NT2/D1 (cell line): ENCODE measurements around the gene ARL5B.

ENCODE experiments used
- DNase-seq: peaks from one replicate; pipeline ENCODE4 v3.0.0-alpha.2; 2011; ENCODE audit warnings: low read depth, low spot score
- H3K27me3 ChIP-seq: 2 replicates; pipeline ENCODE4 v1.6.0; 2011; ENCODE audit warnings: mild to moderate bottlenecking; ENCODE audit not compliant: insufficient read length, insufficient read depth
- H3K36me3 ChIP-seq: 2 replicates; pipeline ENCODE4 v1.6.1; 2011; ENCODE audit warnings: mild to moderate bottlenecking, low read length, mixed read lengths; ENCODE audit not compliant: insufficient read depth, insufficient read length
- H3K4me1 ChIP-seq: 2 replicates; pipeline ENCODE4 v1.5.1; 2011; ENCODE audit not compliant: insufficient read depth, insufficient read length
- H3K4me3 ChIP-seq: 2 replicates; pipeline ENCODE4 v1.5.1; 2011; ENCODE audit warnings: low read depth; ENCODE audit not compliant: insufficient read length
- H3K9ac ChIP-seq: 2 replicates; pipeline ENCODE4 v1.6.0; 2011; ENCODE audit warnings: low read depth; ENCODE audit not compliant: insufficient read length
- H3K9me3 ChIP-seq: 2 replicates; pipeline ENCODE4 v1.5.1; 2011; ENCODE audit warnings: mild to moderate bottlenecking, low read length; ENCODE audit not compliant: insufficient read depth
- SUZ12 ChIP-seq: IDR thresholded peaks from 2 replicates; pipeline ENCODE4 v1.6.1; 2011; ENCODE audit not compliant: insufficient read length, insufficient read depth; ENCODE audit errors: extremely low read depth
- YY1 ChIP-seq: IDR thresholded peaks from 2 replicates; pipeline ENCODE4 v1.6.1; 2011; ENCODE audit not compliant: insufficient read length, insufficient read depth
- ZNF274 ChIP-seq: IDR thresholded peaks from 2 replicates; pipeline ENCODE4 v1.6.1; 2011; ENCODE audit warnings: mild to moderate bottlenecking, low read depth, low read length

Gene ARL5B

GRCh38 chr10:18649364-18649959, 9.8 kb upstream of the ARL5B start:
- no peak for DNase-seq
- TF ChIP-seq SUZ12 (no peak), YY1 (no peak), ZNF274 (no peak)
- H3K9ac ChIP-seq, result no peak overlapping the region

DNA sequence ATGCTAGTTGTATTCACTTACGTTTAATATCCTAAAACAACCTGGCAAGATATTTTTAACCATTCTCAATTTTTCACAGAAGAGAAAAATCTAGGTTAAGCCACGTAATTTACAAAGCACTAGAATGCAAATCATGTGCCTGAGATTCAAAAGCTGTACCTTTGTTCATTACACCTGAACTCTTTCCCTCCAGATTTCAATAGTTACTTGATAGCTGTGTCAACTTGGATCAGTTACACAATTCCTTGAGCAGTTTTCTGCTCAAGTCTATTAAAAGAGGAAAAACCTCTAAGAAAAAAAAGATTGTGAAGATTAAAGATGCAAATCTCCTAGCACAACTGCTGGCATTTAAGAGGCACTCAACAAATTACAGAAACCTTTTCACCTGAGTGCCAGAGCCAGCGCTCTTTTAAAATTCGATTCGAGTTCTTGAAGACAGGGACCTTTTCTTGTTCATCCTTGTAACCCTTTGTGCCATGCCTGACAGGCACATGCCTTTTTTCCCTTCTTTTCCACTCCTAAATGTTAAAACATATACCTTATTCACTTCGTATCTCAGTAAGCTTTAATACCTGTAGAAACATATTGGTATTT, 8.7 kb upstream of the ARL5B start:
- Histone ChIP-seq H3K36me3 (peaks cover 14% of the 10 kb centered on the region), H3K9ac (peak overlapping the region; percentile 90), H3K9me3 (no peaks in the 10 kb centered on the region), H3K4me3 (peak overlapping the region; percentile 86), H3K27me3 (no peaks in the 10 kb centered on the region), H3K4me1 (no peaks in the 10 kb centered on the region)
- TF ChIP-seq ZNF274, result no peak
- DNase-seq, result no peak

More at GRCh38 chr10:18649364-18649959, 9.8 kb upstream of the ARL5B start:
- H3K27me3 ChIP-seq, result no peaks in the 10 kb centered on the region
- H3K4me1 ChIP-seq, result no peaks in the 10 kb centered on the region
- H3K36me3 ChIP-seq, result peaks cover 19% of the 10 kb centered on the region
- no peak overlapping the region for H3K4me3 ChIP-seq
- H3K9me3 ChIP-seq, result no peaks in the 10 kb centered on the region

DNA sequence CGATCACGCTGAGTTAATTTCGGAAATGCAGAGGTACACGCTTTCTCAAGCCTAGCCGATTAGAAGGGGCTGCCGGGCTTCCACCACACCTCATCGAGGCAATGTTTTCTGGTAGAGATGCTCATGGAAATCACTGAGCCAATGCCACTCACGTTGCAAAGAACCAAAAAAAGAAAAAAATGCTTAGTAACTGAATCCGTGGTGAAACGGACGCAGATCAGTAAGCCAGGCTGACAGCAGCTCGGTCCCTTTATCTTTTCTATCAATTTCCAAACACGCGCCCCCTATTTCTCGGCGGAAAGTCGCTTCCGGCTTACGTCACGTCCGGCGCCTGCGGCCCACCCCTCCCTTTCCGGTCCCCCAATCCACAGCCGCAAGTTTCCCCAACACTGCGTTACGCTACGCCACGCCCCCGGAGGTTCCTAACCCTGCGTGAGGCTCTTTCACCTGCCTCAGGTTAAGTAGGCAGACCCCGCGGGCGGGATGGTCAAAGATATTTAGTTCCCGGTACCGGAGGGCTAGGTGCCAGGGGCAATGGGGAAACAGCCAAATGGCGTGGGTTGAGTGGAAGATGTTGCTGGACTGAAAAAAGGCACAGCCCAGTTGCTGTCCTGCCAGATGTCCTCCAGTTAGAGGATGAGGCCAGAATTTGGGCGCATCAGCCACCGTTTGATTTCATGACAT, 7.8 kb upstream of the ARL5B start, which contains the start of gene NSUN6:
TSS of gene NSUN6 (minus strand) at position 264 of the 684 bp plus-strand sequence. CDS start 384 bp downstream, outside the sequence.
- H3K4me1 ChIP-seq, result no peaks in the 10 kb centered on the region
- peak within 1 kb of the TSS; percentile 86 for H3K4me3 ChIP-seq
- H3K9ac ChIP-seq, result peak within 1 kb of the TSS; percentile 90
- TF ChIP-seq ZNF274 (no peak), SUZ12 (no peak), YY1 (no peak)
- H3K27me3 ChIP-seq, result no peaks in the 10 kb centered on the region
- H3K36me3 ChIP-seq, result peaks cover 7% of the 10 kb centered on the region
- H3K9me3 ChIP-seq, result no peaks in the 10 kb centered on the region
- no peak for DNase-seq

DNA sequence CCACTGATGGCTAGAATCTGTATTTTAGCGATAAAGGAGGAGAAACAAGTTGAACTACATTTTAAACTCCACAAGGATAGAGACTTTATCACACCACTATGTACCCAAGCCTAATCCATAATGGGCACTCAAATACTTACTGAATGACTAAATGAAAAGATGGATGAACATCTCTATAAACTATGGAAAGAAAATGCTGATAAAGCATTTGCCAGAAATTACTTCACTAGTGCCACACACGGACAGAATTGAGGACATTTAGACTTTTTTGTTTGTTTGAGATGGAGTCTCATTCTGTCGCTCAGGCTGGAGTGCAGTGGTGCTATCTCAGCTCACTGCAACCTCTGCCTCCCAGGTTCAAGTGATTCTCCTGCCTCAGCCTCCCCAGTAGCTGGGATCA, 6.1 kb upstream of the ARL5B start:
- no peak overlapping the region for H3K4me3 ChIP-seq
- H3K4me1 ChIP-seq, result no peaks in the 10 kb centered on the region
- no peak overlapping the region for H3K9ac ChIP-seq
- no peaks in the 10 kb centered on the region for H3K9me3 ChIP-seq
- DNase-seq, result no peak
- no peaks in the 10 kb centered on the region for H3K27me3 ChIP-seq
- H3K36me3 ChIP-seq, result peaks cover 4% of the 10 kb centered on the region
- TF ChIP-seq YY1 (no peak), ZNF274 (no peak), SUZ12 (no peak)

DNA sequence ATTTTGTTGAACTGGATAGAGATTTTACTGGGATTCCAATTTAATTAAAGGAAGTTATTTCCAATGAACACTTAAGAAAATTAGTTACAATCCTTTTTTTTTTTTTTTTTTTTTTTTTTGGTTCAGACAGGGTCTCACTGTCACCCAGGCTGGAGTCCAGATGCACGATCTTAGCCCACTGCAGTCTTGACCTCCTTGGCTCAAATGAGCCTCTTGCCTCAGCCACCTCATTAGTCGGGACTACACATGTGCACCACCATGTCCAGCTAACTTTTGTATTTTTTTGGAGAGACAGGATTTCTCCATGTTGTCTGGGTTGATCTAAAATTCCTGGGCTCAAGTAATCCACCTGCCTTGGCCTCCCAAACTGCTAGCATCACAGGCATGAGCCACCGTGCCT, 2.5 kb upstream of the ARL5B start:
- Histone ChIP-seq H3K27me3 (no peaks in the 10 kb centered on the region), H3K9me3 (no peaks in the 10 kb centered on the region), H3K4me1 (no peaks in the 10 kb centered on the region), H3K4me3 (no peak overlapping the region), H3K9ac (no peak overlapping the region), H3K36me3 (no peaks in the 10 kb centered on the region)
- no peak for TF ChIP-seq YY1
- no peak for DNase-seq

- H3K4me3 ChIP-seq, result peak overlapping the region; percentile 90
- peak overlapping the region; percentile 83 for H3K9ac ChIP-seq
- no peaks in the 10 kb centered on the region for H3K9me3 ChIP-seq
- H3K27me3 ChIP-seq, result no peaks in the 10 kb centered on the region
- H3K4me1 ChIP-seq, result no peaks in the 10 kb centered on the region
- no peaks in the 10 kb centered on the region for H3K36me3 ChIP-seq
- TF ChIP-seq SUZ12 (no peak), YY1 (no peak), ZNF274 (no peak)
- DNase-seq, result no peak
These were observed 733 bp upstream of the ARL5B start for GRCh38 chr10:18658271-18659124.

GRCh38 chr10:18659819-18660535, 746 bp downstream of the ARL5B start:
- Histone ChIP-seq H3K4me3 (peak overlapping the region; percentile 90), H3K9me3 (no peaks in the 10 kb centered on the region), H3K4me1 (no peaks in the 10 kb centered on the region), H3K27me3 (no peaks in the 10 kb centered on the region), H3K9ac (peak overlapping the region; percentile 94), H3K36me3 (no peaks in the 10 kb centered on the region)
- DNase-seq, result no peak
- no peak for TF ChIP-seq SUZ12
